GM19025 (cell line): ENCODE data around the gene UPK1B.
"Not testable (repeated sequence)": the region's sequence is repeated elsewhere in the genome, so short reads cannot be mapped to it uniquely, and the experiment has no call there.

Experiments used
- ATAC-seq: cut with Tn5 transposase; IDR thresholded peaks from one replicate; pipeline ENCODE4 v1.9.1; 2021; ENCODE audit warnings: mild to moderate bottlenecking, low read depth, moderate library complexity; ENCODE audit not compliant: unreplicated experiment

Gene UPK1B

GRCh38 chr3:119173325-119173724 is at the start of gene UPK1B:
TSS of gene UPK1B (plus strand) at chr3:119173598. CDS start at chr3:119186742, 13,144 bp downstream.
- ATAC-seq: no peak

- ATAC-seq: no peak
These were observed 48.1 kb upstream of the UPK1B start for GRCh38 chr3:119125342-119125741.

- no peak for ATAC-seq
These were observed 47.5 kb upstream of the UPK1B start for GRCh38 chr3:119125742-119126504.

GRCh38 chr3:119130291-119130690 is 43.1 kb upstream of the UPK1B start:
- ATAC-seq: not testable (repeated sequence)

- not testable (repeated sequence) for ATAC-seq
These were observed 41.1 kb upstream of the UPK1B start for GRCh38 chr3:119132291-119132690.

- not testable (repeated sequence) for ATAC-seq
These were observed 34.0 kb upstream of the UPK1B start for GRCh38 chr3:119139360-119139759.

GRCh38 chr3:119140466-119140865 is 32.9 kb upstream of the UPK1B start:
- no peak for ATAC-seq

GRCh38 chr3:119145128-119145499 is 28.3 kb upstream of the UPK1B start:
- peak; percentile 29 for ATAC-seq

- peak; percentile 56 for ATAC-seq
These were observed 27.8 kb upstream of the UPK1B start, which contains the start of gene TEX55 for GRCh38 chr3:119145500-119146167. TSS of gene TEX55 (plus strand) at chr3:119146165. CDS start at chr3:119146190, 25 bp downstream.

- no peak for ATAC-seq
These were observed 26.6 kb upstream of the UPK1B start for GRCh38 chr3:119146578-119147375.

GRCh38 chr3:119147494-119147893 is 25.9 kb upstream of the UPK1B start:
- ATAC-seq: no peak

GRCh38 chr3:119148493-119149180 is 24.8 kb upstream of the UPK1B start:
- no peak for ATAC-seq

- no peak for ATAC-seq
These were observed 23.9 kb upstream of the UPK1B start for GRCh38 chr3:119149484-119149883.

GRCh38 chr3:119156868-119157267 is 16.5 kb upstream of the UPK1B start:
- ATAC-seq: no peak

- no peak for ATAC-seq
These were observed 15.4 kb upstream of the UPK1B start for GRCh38 chr3:119157971-119158370.

- no peak for ATAC-seq
These were observed 13.0 kb upstream of the UPK1B start for GRCh38 chr3:119160361-119160760.

GRCh38 chr3:119160815-119161214 is 12.6 kb upstream of the UPK1B start:
- ATAC-seq: no peak

GRCh38 chr3:119161240-119161639 is 12.2 kb upstream of the UPK1B start:
- ATAC-seq: no peak

GRCh38 chr3:119164745-119165144 is 8.7 kb upstream of the UPK1B start:
- not testable (repeated sequence) for ATAC-seq

GRCh38 chr3:119170821-119171220 is 2.6 kb upstream of the UPK1B start:
- no peak for ATAC-seq
